Epithelial cell of esophagus (primary cell): ENCODE data around the gene GSE1.

Experiments
- DNase-seq: peaks from one replicate; pipeline ENCODE4 v3.0.0; 2010; ENCODE audit warnings: low read depth
- H3K4me3 ChIP-seq: 2 replicates; pipeline ENCODE4 v1.5.1; 2011; ENCODE audit warnings: mild to moderate bottlenecking, low read length, control low read depth
- CTCF ChIP-seq: IDR thresholded peaks from 2 replicates; pipeline ENCODE4 v1.5.1; 2011; ENCODE audit warnings: low read depth, mild to moderate bottlenecking, low read length, control low read depth, inconsistent platforms; ENCODE audit not compliant: insufficient read depth; ENCODE audit errors: missing control alignments

The GSE1 gene

DNA sequence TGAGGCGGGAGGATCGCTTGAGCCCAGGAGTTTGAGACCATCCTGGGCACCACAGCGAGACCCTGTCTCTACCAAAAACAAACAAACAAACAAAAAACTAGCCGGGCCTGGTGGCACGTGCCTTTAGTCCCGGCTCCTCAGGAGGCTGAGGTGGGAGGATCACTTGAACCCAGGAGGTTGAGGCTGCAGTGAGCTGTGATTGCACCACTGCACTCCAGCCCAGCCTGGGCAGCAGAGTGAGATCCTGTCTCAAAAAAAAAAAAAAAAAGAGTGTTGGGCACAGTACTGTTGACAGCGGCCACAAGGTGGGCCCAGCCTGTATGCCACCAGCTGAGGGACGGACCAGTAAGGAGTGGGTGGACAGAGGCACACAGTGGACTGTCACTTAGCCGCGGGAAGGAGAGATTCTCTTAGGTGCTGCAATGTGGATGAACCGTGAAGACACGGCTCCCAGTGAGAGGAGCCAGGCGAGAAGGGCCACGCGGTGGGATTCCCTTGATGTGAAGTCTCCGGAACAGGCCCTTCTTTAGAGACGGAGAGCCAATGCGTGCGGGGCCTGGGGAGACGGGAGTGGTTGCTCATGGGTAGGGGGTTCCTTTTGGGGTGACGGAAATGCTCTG lies 31.1 kb downstream of the GSE1 start:
- TF ChIP-seq CTCF: no peak
- H3K4me3 ChIP-seq: no peak overlapping the region
- no peak for DNase-seq

DNA sequence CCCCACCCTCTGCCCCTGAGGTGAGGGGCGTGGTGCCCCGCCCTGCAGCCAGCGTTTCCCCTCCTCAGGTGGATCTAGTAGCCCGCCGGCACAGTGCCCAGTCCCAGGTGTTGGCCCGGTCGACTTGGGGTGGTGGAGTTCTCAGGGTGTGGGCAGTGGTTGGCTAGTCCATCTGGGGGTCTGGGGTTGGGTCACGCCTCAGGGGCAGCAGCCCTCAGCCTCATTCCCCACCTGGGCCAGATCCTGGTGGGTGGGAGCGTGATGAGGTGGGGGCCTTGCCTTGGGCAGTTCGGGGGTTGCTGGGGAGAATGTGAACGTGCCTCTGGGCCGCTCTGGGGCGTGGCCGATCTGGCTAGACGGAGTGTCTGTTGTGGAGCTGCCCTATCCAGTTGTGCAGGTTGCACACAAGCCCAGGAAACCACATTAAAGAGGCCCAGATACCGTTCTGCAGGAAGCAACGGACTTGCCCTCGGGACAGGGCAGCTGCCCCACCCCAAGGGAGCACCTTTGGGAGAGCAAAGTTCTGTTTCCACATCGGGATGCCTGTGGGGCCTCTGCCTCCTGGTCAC lies 32.0 kb downstream of the GSE1 start:
- H3K4me3 ChIP-seq: no peak overlapping the region
- DNase-seq: peak; percentile 84
- no peak for TF ChIP-seq CTCF

- TF ChIP-seq CTCF: no peak
- DNase-seq: no peak
- H3K4me3 ChIP-seq: no peak overlapping the region
Measured at GRCh38 chr16:85646358-85646907, 33.3 kb downstream of the GSE1 start.

DNA sequence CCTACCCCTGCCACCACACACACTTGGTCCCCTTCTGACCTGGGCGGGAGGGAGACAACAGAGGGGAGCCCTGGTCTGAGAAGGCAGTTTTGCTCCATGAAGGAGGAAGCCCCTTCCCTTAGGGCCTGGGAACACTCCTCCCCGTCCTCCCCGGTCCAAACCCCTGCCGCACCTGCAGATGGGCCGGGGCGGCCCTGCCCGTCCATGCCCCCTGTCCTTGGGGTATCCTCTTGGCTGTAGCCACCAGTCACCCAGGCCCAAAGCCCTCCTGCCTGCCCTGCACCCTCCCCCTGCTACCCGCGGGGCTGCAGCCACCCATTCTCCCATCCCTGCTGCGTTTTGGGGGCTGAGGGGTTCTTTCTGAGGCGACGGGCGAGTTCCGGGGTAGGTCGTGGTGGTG lies 33.9 kb downstream of the GSE1 start:
- DNase-seq: no peak
- TF ChIP-seq CTCF: no peak
- no peak overlapping the region for H3K4me3 ChIP-seq

GRCh38 chr16:85648070-85648714 lies 35.1 kb downstream of the GSE1 start:
- H3K4me3 ChIP-seq: no peak overlapping the region
- TF ChIP-seq CTCF: no peak
- no peak for DNase-seq

DNA sequence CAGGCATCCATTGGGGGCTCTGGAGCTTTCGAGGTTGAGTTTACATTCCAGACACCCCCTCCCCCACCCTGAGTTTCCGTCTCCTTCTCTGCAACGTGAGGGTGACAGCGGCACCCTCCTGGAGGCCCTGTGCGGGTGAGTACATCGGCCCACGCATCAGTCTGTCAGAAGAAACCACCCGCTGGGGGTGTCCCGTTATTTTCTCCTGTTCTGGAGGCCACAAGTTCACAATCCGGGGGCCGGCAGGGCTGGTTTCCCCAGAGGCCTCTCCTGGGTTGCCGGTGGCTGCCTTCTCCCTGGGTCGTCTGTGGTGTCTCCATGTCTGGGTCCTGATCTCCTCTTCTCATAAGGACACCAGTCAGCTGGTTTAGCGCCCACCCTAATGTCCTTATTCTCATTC lies 35.7 kb downstream of the GSE1 start:
- no peak overlapping the region for H3K4me3 ChIP-seq
- TF ChIP-seq CTCF: no peak
- DNase-seq: no peak
